Thyroid gland (tissue), 4 donors: ENCODE data around the gene APOL3.

Experiments
- POLR2A ChIP-seq, 2 donors: fragments of 450-650 bp; IDR thresholded peaks; one replicate each; pipeline ENCODE4 v1.6.1; 2017; ENCODE audit warnings: antibody characterized with exemption in 2 of 2, mild to moderate bottlenecking in 2 of 2, moderate library complexity in 1 of 2
- TF ChIP-seq, protein P1 (sequence below), 6 experiments: fragments of 200-600 bp in 3 of 6; fragments of 450-650 bp in 3 of 6; sonication (generic) in 3 of 6; IDR thresholded peaks; one replicate each; pipeline ENCODE4 v1.5.1; 2016 to 2019; ENCODE audit warnings: antibody characterized with exemption in 6 of 6, mild to moderate bottlenecking in 2 of 6, inconsistent platforms in 1 of 6, moderate library complexity in 1 of 6

GRCh38 chr22:36197514-36198146 is 37.1 kb upstream of the APOL3 start:
- TF ChIP-seq, protein P1, sequence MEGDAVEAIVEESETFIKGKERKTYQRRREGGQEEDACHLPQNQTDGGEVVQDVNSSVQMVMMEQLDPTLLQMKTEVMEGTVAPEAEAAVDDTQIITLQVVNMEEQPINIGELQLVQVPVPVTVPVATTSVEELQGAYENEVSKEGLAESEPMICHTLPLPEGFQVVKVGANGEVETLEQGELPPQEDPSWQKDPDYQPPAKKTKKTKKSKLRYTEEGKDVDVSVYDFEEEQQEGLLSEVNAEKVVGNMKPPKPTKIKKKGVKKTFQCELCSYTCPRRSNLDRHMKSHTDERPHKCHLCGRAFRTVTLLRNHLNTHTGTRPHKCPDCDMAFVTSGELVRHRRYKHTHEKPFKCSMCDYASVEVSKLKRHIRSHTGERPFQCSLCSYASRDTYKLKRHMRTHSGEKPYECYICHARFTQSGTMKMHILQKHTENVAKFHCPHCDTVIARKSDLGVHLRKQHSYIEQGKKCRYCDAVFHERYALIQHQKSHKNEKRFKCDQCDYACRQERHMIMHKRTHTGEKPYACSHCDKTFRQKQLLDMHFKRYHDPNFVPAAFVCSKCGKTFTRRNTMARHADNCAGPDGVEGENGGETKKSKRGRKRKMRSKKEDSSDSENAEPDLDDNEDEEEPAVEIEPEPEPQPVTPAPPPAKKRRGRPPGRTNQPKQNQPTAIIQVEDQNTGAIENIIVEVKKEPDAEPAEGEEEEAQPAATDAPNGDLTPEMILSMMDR (IDR thresholded peaks at IDR 0.05), result no peak
- TF ChIP-seq POLR2A (IDR thresholded peaks at IDR 0.05), result no peak
